HAP-1 (cell line): Measurements from ENCODE around the gene OR10T2.
"Not testable (repeated sequence)": the region's sequence is repeated elsewhere in the genome, so short reads cannot be mapped to it uniquely, and the experiment has no call there.

ENCODE experiments used
- DNase-seq, 2 experiments: peaks; one replicate each; pipeline ENCODE4 v3.0.0-alpha.2; 2016 to 2020; ENCODE audit warnings: low spot score in 2 of 2
- H3K27me3 ChIP-seq: fragments of 250-450 bp; sonication (Bioruptor Pico); 2 replicates; pipeline ENCODE4 v1.5.1; 2020; ENCODE audit warnings: low read depth, mild to moderate bottlenecking, moderate library complexity
- H3K36me3 ChIP-seq: fragments of 250-450 bp; sonication (Bioruptor Pico); replicated peaks from 2 replicates; pipeline ENCODE4 v1.5.1; 2020; ENCODE audit warnings: mild to moderate bottlenecking
- H3K4me1 ChIP-seq: fragments of 250-450 bp; sonication (Bioruptor Pico); 2 replicates; pipeline ENCODE4 v1.5.1; 2020; ENCODE audit warnings: mild to moderate bottlenecking
- H3K4me3 ChIP-seq: fragments of 250-450 bp; sonication (Bioruptor Pico); 2 replicates; pipeline ENCODE4 v1.5.1; 2020; ENCODE audit warnings: mild to moderate bottlenecking, moderate library complexity
- H3K9me3 ChIP-seq: fragments of 250-450 bp; sonication (Bioruptor Pico); 2 replicates; pipeline ENCODE4 v1.5.1; 2020; ENCODE audit warnings: mild to moderate bottlenecking, moderate library complexity
- in situ Hi-C: fragments of 300-500 bp; cut with MboI; formaldehyde crosslinking; loops from 3 replicates; pipeline ENCODE4 v1.14.3; 2020; ENCODE audit warnings: low sequenced_read_pairs, inconsistent platforms, mixed read lengths

OR10T2 gene

GRCh38 chr1:158398818-158399514 is at the start of gene OR10T2:
Gene OR10T2, minus strand, starts transcription at chr1:158399466. Its CDS starts 0 bp downstream, at chr1:158399466.
- in situ Hi-C loops = no loop called here
- H3K36me3 ChIP-seq = no peaks in the 10 kb centered on the region
- H3K9me3 ChIP-seq = no peaks in the 10 kb centered on the region
- no peaks in the 10 kb centered on the region for H3K4me1 ChIP-seq
- no peaks in the 10 kb centered on the region for H3K27me3 ChIP-seq
- H3K4me3 ChIP-seq = no peak within 1 kb of the TSS
- DNase-seq = no peak

DNA sequence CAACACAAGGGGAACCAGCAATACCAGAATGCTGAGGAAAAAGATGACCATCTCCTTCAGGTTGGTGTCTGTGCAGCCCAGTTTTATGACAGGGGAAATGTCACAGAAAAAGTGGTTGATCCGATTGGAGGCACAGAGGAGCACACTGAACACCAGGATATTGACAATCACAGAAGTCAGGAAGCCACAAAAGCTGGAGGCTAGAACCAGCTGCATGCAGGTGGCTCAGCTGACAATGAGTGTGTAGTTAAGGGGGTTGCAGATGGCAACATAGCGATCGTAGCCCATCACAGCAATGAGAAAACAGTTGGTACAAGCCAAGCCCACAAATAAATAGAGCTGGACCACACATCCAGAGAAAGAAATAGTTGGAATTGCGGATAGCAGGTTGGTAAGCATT is 46.1 kb upstream of the OR10T2 start:
- in situ Hi-C loops = no loop called here
- Histone ChIP-seq H3K27me3 (no peaks in the 10 kb centered on the region), H3K9me3 (no peaks in the 10 kb centered on the region), H3K36me3 (no peaks in the 10 kb centered on the region), H3K4me3 (no peak overlapping the region), H3K4me1 (no peaks in the 10 kb centered on the region)
- DNase-seq = no peak

GRCh38 chr1:158434741-158435140 is 35.5 kb upstream of the OR10T2 start:
- H3K4me1 ChIP-seq = no peaks in the 10 kb centered on the region
- H3K27me3 ChIP-seq = no peaks in the 10 kb centered on the region; the same call in 1 of the 2 replicates
- in situ Hi-C loops = no loop called here
- DNase-seq = no peak
- no peak overlapping the region for H3K4me3 ChIP-seq
- H3K36me3 ChIP-seq = no peaks in the 10 kb centered on the region
- no peaks in the 10 kb centered on the region for H3K9me3 ChIP-seq

GRCh38 chr1:158430163-158430562 is 30.9 kb upstream of the OR10T2 start:
- H3K36me3 ChIP-seq, H3K27me3 ChIP-seq, H3K4me3 ChIP-seq, in situ Hi-C loops, H3K9me3 ChIP-seq, H3K4me1 ChIP-seq, DNase-seq: not testable (repeated sequence)

DNA sequence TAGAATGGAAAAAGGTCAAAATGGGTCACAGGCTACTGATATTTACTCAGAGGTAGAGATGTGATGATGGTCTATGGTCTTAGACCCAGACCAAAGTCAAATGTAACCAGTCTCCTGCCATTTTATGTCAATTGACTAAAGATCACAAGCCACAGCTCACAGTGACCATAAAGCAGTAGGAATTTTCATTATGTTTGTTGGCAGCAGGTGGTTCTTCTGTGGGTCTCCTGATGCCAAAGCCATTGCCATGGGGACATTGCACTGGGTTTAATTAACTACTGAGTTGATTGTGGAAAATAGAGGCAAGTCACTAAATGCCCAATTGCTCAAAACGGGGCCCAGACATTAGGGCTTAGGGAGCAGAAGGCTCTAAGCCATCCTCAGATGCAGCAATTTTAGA is 26.9 kb upstream of the OR10T2 start, which contains the start of gene OR10K2:
Gene OR10K2, minus strand, starts transcription at position 101 of the 400 bp plus-strand sequence. CDS start 5,371 bp downstream, outside the sequence.
- Histone ChIP-seq H3K4me1 (no peaks in the 10 kb centered on the region), H3K36me3 (no peaks in the 10 kb centered on the region), H3K9me3 (no peaks in the 10 kb centered on the region), H3K27me3 (no peaks in the 10 kb centered on the region), H3K4me3 (no peak within 1 kb of the TSS)
- in situ Hi-C loops = no loop called here
- no peak for DNase-seq

DNA sequence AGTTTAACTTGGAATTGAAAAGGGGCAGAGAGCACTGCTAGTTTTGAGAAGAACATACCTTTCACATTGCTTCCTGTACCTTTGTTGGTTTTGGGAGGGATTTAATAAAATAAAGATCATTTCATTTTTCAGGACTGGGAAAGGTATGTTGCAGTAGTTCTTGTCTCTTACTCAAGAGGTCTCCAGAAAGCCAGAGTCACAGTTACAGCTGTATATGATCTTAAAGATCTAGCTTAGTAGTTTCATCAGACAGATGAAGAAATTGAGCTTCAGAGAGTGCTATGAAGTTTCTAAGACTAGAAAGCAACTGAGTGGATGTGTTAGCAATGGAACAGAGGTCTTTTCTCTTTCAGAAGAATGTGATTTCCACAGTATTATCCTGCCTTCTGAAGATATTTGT is 25.8 kb upstream of the OR10T2 start:
- no peaks in the 10 kb centered on the region for H3K27me3 ChIP-seq
- no peak for DNase-seq
- H3K36me3 ChIP-seq = no peaks in the 10 kb centered on the region
- in situ Hi-C loops = no loop called here
- no peak overlapping the region for H3K4me3 ChIP-seq
- no peaks in the 10 kb centered on the region for H3K9me3 ChIP-seq
- H3K4me1 ChIP-seq = no peaks in the 10 kb centered on the region

DNA sequence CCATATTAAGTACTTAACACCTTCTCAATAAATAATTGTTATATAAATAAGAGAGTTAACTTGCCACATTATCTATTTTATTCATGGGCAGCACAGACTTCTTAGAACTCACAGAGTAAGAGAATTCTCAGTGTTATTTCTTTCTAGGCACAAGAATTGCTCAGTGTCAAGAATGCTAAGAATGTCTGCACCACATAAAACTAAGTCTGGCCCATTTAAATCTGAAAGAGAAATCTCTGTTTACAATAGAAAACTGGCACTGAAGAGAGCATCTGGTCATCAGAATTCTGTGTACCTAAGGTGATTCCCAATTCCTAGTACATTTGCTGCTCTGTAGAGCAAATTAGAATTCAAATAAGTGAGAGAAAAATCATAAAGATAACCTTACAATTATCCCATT is 22.9 kb upstream of the OR10T2 start:
- peak in 1 of 2 experiments; percentile 9 for DNase-seq
- H3K9me3 ChIP-seq = no peaks in the 10 kb centered on the region
- no peak overlapping the region for H3K4me3 ChIP-seq
- no peaks in the 10 kb centered on the region for H3K27me3 ChIP-seq
- in situ Hi-C loops = no loop called here
- H3K4me1 ChIP-seq = no peaks in the 10 kb centered on the region
- H3K36me3 ChIP-seq = no peaks in the 10 kb centered on the region

GRCh38 chr1:158417586-158417985 is 18.3 kb upstream of the OR10T2 start:
- no peaks in the 10 kb centered on the region for H3K27me3 ChIP-seq
- H3K9me3 ChIP-seq = no peaks in the 10 kb centered on the region
- in situ Hi-C loops = no loop called here
- no peak for DNase-seq
- no peaks in the 10 kb centered on the region for H3K36me3 ChIP-seq
- no peak overlapping the region for H3K4me3 ChIP-seq
- H3K4me1 ChIP-seq = no peaks in the 10 kb centered on the region

GRCh38 chr1:158414651-158415345 is 15.5 kb upstream of the OR10T2 start:
- H3K4me1 ChIP-seq = no peaks in the 10 kb centered on the region
- no peaks in the 10 kb centered on the region for H3K9me3 ChIP-seq
- no peaks in the 10 kb centered on the region for H3K36me3 ChIP-seq
- in situ Hi-C loops = no loop called here
- DNase-seq = no peak
- H3K27me3 ChIP-seq = no peaks in the 10 kb centered on the region
- H3K4me3 ChIP-seq = no peak overlapping the region

GRCh38 chr1:158407092-158407491 is 7.8 kb upstream of the OR10T2 start:
- H3K36me3 ChIP-seq = no peaks in the 10 kb centered on the region
- no peaks in the 10 kb centered on the region for H3K27me3 ChIP-seq
- in situ Hi-C loops = no loop called here
- no peaks in the 10 kb centered on the region for H3K4me1 ChIP-seq
- no peak overlapping the region for H3K4me3 ChIP-seq
- no peak for DNase-seq
- no peaks in the 10 kb centered on the region for H3K9me3 ChIP-seq

- H3K27me3 ChIP-seq = no peaks in the 10 kb centered on the region
- H3K36me3 ChIP-seq = no peaks in the 10 kb centered on the region
- no peak overlapping the region for H3K4me3 ChIP-seq
- no peaks in the 10 kb centered on the region for H3K9me3 ChIP-seq
- in situ Hi-C loops = no loop called here
- no peaks in the 10 kb centered on the region for H3K4me1 ChIP-seq
- no peak for DNase-seq
Observed at GRCh38 chr1:158400871-158401270, 1.6 kb upstream of the OR10T2 start.

DNA sequence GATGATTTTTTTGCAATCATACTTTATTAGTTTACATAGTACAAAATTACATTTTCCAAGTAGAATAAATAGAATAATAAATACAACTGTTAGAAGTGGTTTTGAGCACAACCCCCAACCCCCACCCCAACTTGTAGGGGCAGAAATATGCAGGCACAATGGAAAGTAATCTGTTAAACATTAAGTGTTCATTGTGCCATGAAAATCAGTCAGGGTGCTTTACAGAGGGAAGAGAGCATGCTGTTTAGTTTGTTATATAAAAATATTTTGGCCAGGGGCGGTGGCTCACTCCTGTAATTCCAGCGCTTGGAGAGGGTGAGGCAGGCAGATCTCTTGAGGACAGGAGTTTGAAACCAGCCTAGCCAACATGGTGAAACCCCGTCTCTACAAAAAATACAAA is 2.6 kb downstream of the OR10T2 start:
- H3K4me1 ChIP-seq = no peaks in the 10 kb centered on the region
- no peaks in the 10 kb centered on the region for H3K36me3 ChIP-seq
- H3K9me3 ChIP-seq = no peaks in the 10 kb centered on the region
- H3K4me3 ChIP-seq = no peak overlapping the region
- in situ Hi-C loops = no loop called here
- DNase-seq = no peak
- no peaks in the 10 kb centered on the region for H3K27me3 ChIP-seq

DNA sequence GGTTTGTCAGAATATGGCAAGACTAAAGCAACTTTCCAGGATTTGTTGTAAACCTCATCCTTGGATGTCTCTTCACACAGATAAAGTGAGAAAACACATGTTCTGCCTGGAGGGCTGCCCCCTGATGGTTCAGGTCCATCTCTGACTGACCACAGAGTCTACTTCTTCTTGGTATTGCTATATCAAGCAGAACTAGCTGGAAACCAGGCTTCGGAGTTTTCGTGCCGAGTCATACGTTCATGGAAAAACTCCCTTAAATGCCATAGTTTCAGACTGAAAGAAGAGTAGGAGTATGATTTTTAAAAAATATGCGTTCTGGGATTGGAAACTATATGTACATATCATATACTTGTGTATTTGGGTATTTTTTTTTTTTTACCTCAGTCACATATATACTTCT is 5.8 kb downstream of the OR10T2 start:
- no peaks in the 10 kb centered on the region for H3K4me1 ChIP-seq
- no peak overlapping the region for H3K4me3 ChIP-seq
- in situ Hi-C loops = no loop called here
- DNase-seq = no peak
- no peaks in the 10 kb centered on the region for H3K27me3 ChIP-seq
- no peaks in the 10 kb centered on the region for H3K9me3 ChIP-seq
- no peaks in the 10 kb centered on the region for H3K36me3 ChIP-seq

GRCh38 chr1:158391099-158391498 is 8.2 kb downstream of the OR10T2 start:
- Histone ChIP-seq H3K27me3 (no peaks in the 10 kb centered on the region), H3K36me3 (no peaks in the 10 kb centered on the region), H3K4me1 (no peaks in the 10 kb centered on the region), H3K4me3 (no peak overlapping the region), H3K9me3 (no peaks in the 10 kb centered on the region)
- in situ Hi-C loops = no loop called here
- DNase-seq = no peak
